AG04450 (cell line): ENCODE results near the gene EID2. TPM values are rescaled to one million over a fixed set of nuclear protein-coding genes. Genes with fewer than 3 reads are reported as not detected.

ENCODE experiments used
- CTCF ChIA-PET: fragments of 300-600, 350-600 bp; formaldehyde crosslinking; extraction: SDS; loops from one replicate; lab custom pipeline; 2022; ENCODE audit warnings: antibody characterized with exemption, inconsistent platforms; lab: Charles Lee
- POLR2A ChIA-PET: fragments of 350-600 bp; formaldehyde crosslinking; extraction: SDS; loops from one replicate; lab custom pipeline; 2021; ENCODE audit warnings: antibody characterized with exemption, inconsistent platforms; lab: Yijun Ruan, JAX
- DNase-seq: peaks from one replicate; pipeline ENCODE4 v3.0.0-alpha.2; 2011; ENCODE audit warnings: low read depth, low spot score
- H3K27ac ChIP-seq: one replicate; pipeline ENCODE4 v1.5.1; 2012; ENCODE audit warnings: low read depth, low read length, control low read depth
- H3K27me3 ChIP-seq: one replicate; pipeline ENCODE4 v1.6.0; 2012; ENCODE audit warnings: low read length; ENCODE audit not compliant: control insufficient read depth, insufficient read depth
- H3K4me3 ChIP-seq: 2 replicates; pipeline ENCODE4 v1.5.1; 2011; ENCODE audit warnings: mild to moderate bottlenecking, low read depth, low read length, control low read depth
- H3K9me3 ChIP-seq: 2 replicates; pipeline ENCODE4 v1.5.1; 2012; ENCODE audit warnings: low read length; ENCODE audit not compliant: control insufficient read depth, insufficient read depth
- CTCF ChIP-seq: IDR thresholded peaks from 2 replicates; pipeline ENCODE4 v1.5.1; 2011; ENCODE audit warnings: low read depth, low read length, control low read depth, inconsistent platforms
- polyA plus RNA-seq: library from polyadenylated mRNA; depleted of rRNA; stranded (reverse); fragments of >200 nt; gene quantifications from 2 replicates; pipeline ENCODE4 v1.2.3, GENCODE V29; 2011

EID2 gene
- polyA plus RNA-seq, 1 experiment = 11.5 TPM

GRCh38 chr19:39498798-39499642 is 40.9 kb downstream of the EID2 start, which contains the start of gene DLL3:
Gene DLL3 (plus strand): TSS chr19:39498947. CDS start chr19:39498975, 28 bp downstream.
- no peak for TF ChIP-seq CTCF
- H3K9me3 ChIP-seq = peaks cover 3% of the 10 kb centered on the region; the same call in 1 of the 2 replicates
- peak within 1 kb of the TSS; percentile 39 for H3K4me3 ChIP-seq
- H3K27ac ChIP-seq = no peak within 1 kb of the TSS
- ChIA-PET CTCF (interaction anchor here (0.6 to 1.9 kb wide), 3 partner anchors 35 to 59 kb away, joined by 3 to 10 read pairs (median 4); partner anchors contain the start of gene EID2), POLR2A (interaction anchor here (1.6 kb wide), 1 partner anchor 63 kb away, joined by 8 read pairs; the partner anchor contains the start of gene RPS16)
- no peak for DNase-seq
- peaks cover 43% of the 10 kb centered on the region for H3K27me3 ChIP-seq

- ChIA-PET CTCF (interaction anchor here (0.6 to 1.9 kb wide), 6 partner anchors 17 to 58 kb away, joined by 3 to 15 read pairs (median 4); partner anchors contain the start of genes EID2, EID2B and SELENOV), POLR2A (interaction anchor here (1.6 kb wide), 1 partner anchor 62 kb away, joined by 8 read pairs; the partner anchor contains the start of gene RPS16)
- TF ChIP-seq CTCF = peak; percentile 46
- Histone ChIP-seq H3K27me3 (peaks cover 38% of the 10 kb centered on the region), H3K9me3 (peaks cover 3% of the 10 kb centered on the region; the same call in 1 of the 2 replicates), H3K4me3 (peak overlapping the region; percentile 39), H3K27ac (no peak overlapping the region)
- no peak for DNase-seq
Measured at GRCh38 chr19:39497996-39498797, 41.8 kb downstream of the EID2 start.

- Histone ChIP-seq H3K27ac (no peak overlapping the region), H3K9me3 (no peaks in the 10 kb centered on the region; the same call in 1 of the 2 replicates), H3K27me3 (peaks cover 38% of the 10 kb centered on the region), H3K4me3 (no peak overlapping the region)
- POLR2A ChIA-PET = interaction anchor here (1.6 kb wide), 1 partner anchor 62 kb away, joined by 8 read pairs; the partner anchor contains the start of gene RPS16
- CTCF ChIA-PET = interaction anchor here (1.2 to 1.9 kb wide), 4 partner anchors 18 to 57 kb away, joined by 4 to 15 read pairs (median 4); partner anchors contain the start of genes EID2B and SELENOV
- DNase-seq = no peak
- no peak for TF ChIP-seq CTCF
Measured at GRCh38 chr19:39497701-39497995, 42.3 kb downstream of the EID2 start.

GRCh38 chr19:39496063-39496462 is 43.9 kb downstream of the EID2 start:
- no peak overlapping the region for H3K4me3 ChIP-seq
- TF ChIP-seq CTCF = no peak
- H3K9me3 ChIP-seq = no peaks in the 10 kb centered on the region
- CTCF ChIA-PET = interaction anchor here (0.6 kb wide), 1 partner anchor 70 kb away, joined by 3 read pairs; no protein-coding TSS in a partner anchor
- H3K27me3 ChIP-seq = peaks cover 33% of the 10 kb centered on the region
- POLR2A ChIA-PET = no interaction called here
- no peak for DNase-seq
- H3K27ac ChIP-seq = no peak overlapping the region
